Trophoblast cell (in vitro differentiated cells and primary cell): Measurements from ENCODE around the gene BRD4.

Experiments
- DNase-seq, 2 donors: peaks; one replicate each; pipeline ENCODE4 v3.0.0-alpha.2; 2016
- H2AFZ ChIP-seq: 2 replicates; pipeline ENCODE4 v1.6.1; 2013; ENCODE audit warnings: low read length, moderate library complexity, mild to moderate bottlenecking; ENCODE audit not compliant: insufficient read depth, poor library complexity
- H2AK5ac ChIP-seq: 2 replicates; pipeline ENCODE4 v1.6.1; 2013; ENCODE audit warnings: mild to moderate bottlenecking, low read length
- H2BK120ac ChIP-seq: 2 replicates; pipeline ENCODE4 v1.6.1; 2013; ENCODE audit warnings: low read length, mild to moderate bottlenecking, moderate library complexity; ENCODE audit not compliant: insufficient read depth, poor library complexity
- H2BK12ac ChIP-seq: 2 replicates; pipeline ENCODE4 v1.6.1; 2013; ENCODE audit warnings: mild to moderate bottlenecking, low read length, moderate library complexity
- H2BK5ac ChIP-seq: 2 replicates; pipeline ENCODE4 v1.6.1; 2013; ENCODE audit warnings: low read length, low read depth, moderate library complexity, mild to moderate bottlenecking; ENCODE audit not compliant: poor library complexity
- H3K14ac ChIP-seq: 2 replicates; pipeline ENCODE4 v1.6.1; 2013; ENCODE audit warnings: mild to moderate bottlenecking, low read length
- H3K18ac ChIP-seq: 2 replicates; pipeline ENCODE4 v1.6.1; 2013; ENCODE audit warnings: mild to moderate bottlenecking, low read length
- H3K23ac ChIP-seq: 2 replicates; pipeline ENCODE4 v1.6.1; 2013; ENCODE audit warnings: low read length
- H3K27ac ChIP-seq: 2 replicates; pipeline ENCODE4 v1.5.1; 2013; ENCODE audit warnings: low read depth, mild to moderate bottlenecking, inconsistent platforms, low read length, moderate library complexity
- H3K27me3 ChIP-seq: 2 replicates; pipeline ENCODE4 v1.6.1; 2013; ENCODE audit warnings: inconsistent platforms, mild to moderate bottlenecking, low read length, moderate library complexity; ENCODE audit not compliant: insufficient read depth
- H3K36me3 ChIP-seq, 2 experiments: 1 replicate in 1 of 2; 2 replicates in 1 of 2; pipeline ENCODE4 v1.6.1; 2013; ENCODE audit warnings: low read length in 2 of 2, mild to moderate bottlenecking in 2 of 2, moderate library complexity in 1 of 2; ENCODE audit not compliant: insufficient read depth in 2 of 2, control insufficient read depth in 1 of 2
- H3K4ac ChIP-seq: 2 replicates; pipeline ENCODE4 v1.6.1; 2013; ENCODE audit warnings: low read depth, mild to moderate bottlenecking, low read length, moderate library complexity
- H3K4me1 ChIP-seq, 2 experiments: 1 replicate in 1 of 2; 2 replicates in 1 of 2; pipeline ENCODE4 v1.6.1; 2013; ENCODE audit warnings: low read length in 2 of 2, mild to moderate bottlenecking in 2 of 2, moderate library complexity in 1 of 2; ENCODE audit not compliant: insufficient read depth in 2 of 2, control insufficient read depth in 1 of 2
- H3K4me2 ChIP-seq: 2 replicates; pipeline ENCODE4 v1.6.1; 2013; ENCODE audit warnings: inconsistent platforms, mild to moderate bottlenecking, low read length, moderate library complexity
- H3K4me3 ChIP-seq: 2 replicates; pipeline ENCODE4 v1.5.1; 2013; ENCODE audit warnings: mild to moderate bottlenecking, low read depth, low read length, inconsistent platforms
- H3K79me1 ChIP-seq: one replicate; pipeline ENCODE4 v1.6.1; 2013; ENCODE audit warnings: low read length
- H3K79me2 ChIP-seq: 2 replicates; pipeline ENCODE4 v1.6.1; 2013; ENCODE audit warnings: low read length, mild to moderate bottlenecking; ENCODE audit not compliant: control insufficient read depth, insufficient read depth, poor library complexity
- H3K9ac ChIP-seq: 2 replicates; pipeline ENCODE4 v1.6.1; 2013; ENCODE audit warnings: mild to moderate bottlenecking, low read length
- H3K9me3 ChIP-seq: 2 replicates; pipeline ENCODE4 v1.6.1; 2013; ENCODE audit warnings: low read depth, mild to moderate bottlenecking, control low read depth, inconsistent platforms, low read length; ENCODE audit not compliant: insufficient read depth
- H4K12ac ChIP-seq: 2 replicates; pipeline ENCODE4 v1.6.1; 2013; ENCODE audit warnings: low read depth, mild to moderate bottlenecking, low read length, moderate library complexity
- H4K8ac ChIP-seq: 2 replicates; pipeline ENCODE4 v1.6.1; 2013; ENCODE audit warnings: low read depth, mild to moderate bottlenecking, low read length, moderate library complexity
- H4K91ac ChIP-seq: one replicate; pipeline ENCODE4 v1.6.1; 2013; ENCODE audit warnings: low read depth, mild to moderate bottlenecking, low read length, moderate library complexity
- WGBS: extraction: QIAGEN DNeasy Blood & Tissue Kit; methylation state at CpG from one replicate; pipeline ENCODE4 v1.1.7; 2013; ENCODE audit warnings: missing lambda C conversion rate; ENCODE audit not compliant: insufficient read length, insufficient coverage; ENCODE audit errors: extremely low coverage; 5-methylcytosine and 5-hydroxymethylcytosine counted together

The BRD4 gene

DNA sequence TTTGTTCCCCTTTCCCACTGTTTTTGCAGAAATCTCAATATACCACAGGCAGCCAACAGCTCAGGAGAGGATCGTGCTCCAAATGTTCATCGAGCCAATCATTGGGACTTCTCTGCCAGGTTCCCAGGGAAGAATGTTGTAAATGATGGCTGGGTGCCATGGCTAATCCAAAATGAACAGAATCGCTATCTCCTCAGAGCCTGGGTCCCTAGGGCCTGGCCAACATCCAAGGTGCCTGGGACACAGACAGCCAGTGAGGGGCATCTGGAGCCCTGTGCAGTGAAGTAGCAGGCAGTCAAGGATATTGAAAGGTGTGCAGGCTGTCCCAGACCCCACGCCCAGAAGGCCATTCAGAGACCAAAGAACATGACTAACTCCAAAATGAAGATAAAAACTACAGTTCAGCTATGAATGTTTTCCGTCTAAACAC lies 37.8 kb downstream of the BRD4 start:
- no CpG with 5 or more reads among the region's 5 CpGs for WGBS
- Histone ChIP-seq H3K79me2 (peaks cover 52% of the 10 kb centered on the region), H4K12ac (no peak overlapping the region), H4K91ac (no peak overlapping the region), H3K27me3 (no peaks in the 10 kb centered on the region), H3K79me1 (peaks cover 23% of the 10 kb centered on the region), H3K23ac (no peak overlapping the region), H2BK5ac (no peak overlapping the region), H3K4me1 (peaks cover 47 to 50% of the 10 kb centered on the region in 2 experiments), H4K8ac (no peak overlapping the region), H3K14ac (no peak overlapping the region), H3K27ac (no peak overlapping the region), H3K4me2 (no peak overlapping the region), H2BK12ac (no peak overlapping the region), H3K4me3 (no peak overlapping the region), H3K18ac (no peak overlapping the region), H2BK120ac (no peak overlapping the region), H3K36me3 (peaks cover 2% of the 10 kb centered on the region in 2 experiments), H3K9me3 (no peaks in the 10 kb centered on the region), H3K9ac (no peak overlapping the region), H3K4ac (peak overlapping the region; percentile 94), H2AFZ (no peak overlapping the region), H2AK5ac (no peak overlapping the region)
- no peak for DNase-seq

GRCh38 chr19:15293781-15294491 lies 38.4 kb downstream of the BRD4 start:
- no peaks in the 10 kb centered on the region for H3K9me3 ChIP-seq
- H3K4me3 ChIP-seq = no peak overlapping the region
- H4K91ac ChIP-seq = no peak overlapping the region

GRCh38 chr19:15292847-15293582 lies 39.3 kb downstream of the BRD4 start:
- Histone ChIP-seq H4K12ac (no peak overlapping the region), H2BK12ac (no peak overlapping the region)
- no peak for DNase-seq

More at GRCh38 chr19:15293781-15294491, 38.4 kb downstream of the BRD4 start:
- no peak for DNase-seq
- Histone ChIP-seq H3K4me1 (peaks cover 43 to 46% of the 10 kb centered on the region in 2 experiments), H3K36me3 (peaks cover 2% of the 10 kb centered on the region in 2 experiments), H3K79me2 (peaks cover 52% of the 10 kb centered on the region), H3K18ac (peak overlapping the region; percentile 11), H2AFZ (no peak overlapping the region), H4K8ac (no peak overlapping the region), H3K79me1 (peaks cover 20% of the 10 kb centered on the region), H4K12ac (no peak overlapping the region), H2BK12ac (no peak overlapping the region), H3K4me2 (no peak overlapping the region), H3K27ac (no peak overlapping the region), H3K14ac (no peak overlapping the region), H2AK5ac (no peak overlapping the region), H3K27me3 (no peaks in the 10 kb centered on the region), H2BK5ac (no peak overlapping the region), H3K4ac (peak overlapping the region; percentile 94), H3K9ac (no peak overlapping the region), H2BK120ac (no peak overlapping the region), H3K23ac (no peak overlapping the region)
- WGBS = no CpG with 5 or more reads among the region's 10 CpGs

GRCh38 chr19:15292140-15292539 lies 40.2 kb downstream of the BRD4 start:
- H3K9me3 ChIP-seq = no peaks in the 10 kb centered on the region
- H3K9ac ChIP-seq = no peak overlapping the region
- DNase-seq = no peak
- H2BK5ac ChIP-seq = no peak overlapping the region
- peaks cover 10% of the 10 kb centered on the region for H3K79me1 ChIP-seq
- peak overlapping the region; percentile 99 for H3K4ac ChIP-seq
- no CpG with 5 or more reads among the region's 7 CpGs for WGBS
- H2BK120ac ChIP-seq = no peak overlapping the region
- H3K4me2 ChIP-seq = no peak overlapping the region
- H3K14ac ChIP-seq = no peak overlapping the region
- no peak overlapping the region for H4K12ac ChIP-seq
- no peak overlapping the region for H4K8ac ChIP-seq
- H3K18ac ChIP-seq = no peak overlapping the region
- H3K23ac ChIP-seq = no peak overlapping the region
- no peak overlapping the region for H3K4me3 ChIP-seq
- no peak overlapping the region for H3K27ac ChIP-seq
- H3K36me3 ChIP-seq = peaks cover 6% of the 10 kb centered on the region in 2 experiments
- no peak overlapping the region for H4K91ac ChIP-seq
- no peak overlapping the region for H2BK12ac ChIP-seq
- H3K27me3 ChIP-seq = no peaks in the 10 kb centered on the region
- H2AK5ac ChIP-seq = no peak overlapping the region
- H2AFZ ChIP-seq = no peak overlapping the region
- H3K79me2 ChIP-seq = peaks cover 57% of the 10 kb centered on the region
- peaks cover 31 to 32% of the 10 kb centered on the region in 2 experiments for H3K4me1 ChIP-seq

More at GRCh38 chr19:15292847-15293582, 39.3 kb downstream of the BRD4 start:
- H3K14ac ChIP-seq = no peak overlapping the region
- H3K4me3 ChIP-seq = no peak overlapping the region
- no peak overlapping the region for H2BK5ac ChIP-seq
- no peak overlapping the region for H3K9ac ChIP-seq
- no peak overlapping the region for H4K8ac ChIP-seq
- H3K9me3 ChIP-seq = no peaks in the 10 kb centered on the region
- H2AFZ ChIP-seq = no peak overlapping the region
- peaks cover 54% of the 10 kb centered on the region for H3K79me2 ChIP-seq
- peaks cover 40 to 41% of the 10 kb centered on the region in 2 experiments for H3K4me1 ChIP-seq
- peak overlapping the region; percentile 99 for H3K4ac ChIP-seq
- no peaks in the 10 kb centered on the region for H3K27me3 ChIP-seq
- no peak overlapping the region for H4K91ac ChIP-seq
- H3K23ac ChIP-seq = no peak overlapping the region
- H3K79me1 ChIP-seq = peaks cover 16% of the 10 kb centered on the region
- H3K27ac ChIP-seq = no peak overlapping the region
- H2AK5ac ChIP-seq = no peak overlapping the region
- no peak overlapping the region for H2BK120ac ChIP-seq
- no peak overlapping the region for H3K4me2 ChIP-seq
- no peak overlapping the region for H3K18ac ChIP-seq
- WGBS = no CpG with 5 or more reads among the region's 11 CpGs
- H3K36me3 ChIP-seq = peaks cover 6% of the 10 kb centered on the region in 2 experiments
